Neuronal stem cell (in vitro differentiated cells): Measurements from ENCODE around the gene DHRS9.

Experiments
- DNase-seq: peaks from one replicate; pipeline ENCODE4 v3.0.0-alpha.2; 2013; ENCODE audit warnings: low spot score
- H2AFZ ChIP-seq: one replicate; pipeline ENCODE4 v1.6.1; 2013; ENCODE audit warnings: mild to moderate bottlenecking, low read length, inconsistent platforms
- H2AK5ac ChIP-seq: 2 replicates; pipeline ENCODE4 v1.6.1; 2013; ENCODE audit warnings: low read depth, mild to moderate bottlenecking, inconsistent platforms, low read length, moderate library complexity, mixed read lengths
- H2BK120ac ChIP-seq: 2 replicates; pipeline ENCODE4 v1.6.1; 2013; ENCODE audit warnings: low read depth, mild to moderate bottlenecking, inconsistent platforms, low read length, moderate library complexity, mixed read lengths
- H2BK12ac ChIP-seq: one replicate; pipeline ENCODE4 v1.6.1; 2013; ENCODE audit warnings: low read length, inconsistent platforms
- H2BK15ac ChIP-seq: 2 replicates; pipeline ENCODE4 v1.6.1; 2013; ENCODE audit warnings: mild to moderate bottlenecking, low read length, inconsistent platforms, mixed read lengths
- H2BK5ac ChIP-seq: one replicate; pipeline ENCODE4 v1.6.1; 2013; ENCODE audit warnings: inconsistent platforms, mild to moderate bottlenecking, low read length, moderate library complexity
- H3K14ac ChIP-seq: one replicate; pipeline ENCODE4 v1.6.1; 2013; ENCODE audit warnings: low read length, inconsistent platforms
- H3K18ac ChIP-seq: 2 replicates; pipeline ENCODE4 v1.6.1; 2013; ENCODE audit warnings: low read length, inconsistent platforms
- H3K23ac ChIP-seq: 2 replicates; pipeline ENCODE4 v1.6.1; 2013; ENCODE audit warnings: low read depth, mild to moderate bottlenecking, mixed read lengths, low read length, inconsistent platforms; ENCODE audit not compliant: poor library complexity
- H3K27ac ChIP-seq: replicated peaks from 3 replicates; pipeline ENCODE4 v1.5.1; 2013; ENCODE audit warnings: low read length, inconsistent platforms
- H3K27me3 ChIP-seq, 3 experiments: 2 replicates each; pipeline ENCODE4 v1.6.1; 2013; ENCODE audit warnings: low read length in 3 of 3, mild to moderate bottlenecking in 2 of 3, inconsistent platforms in 1 of 3, low read depth in 1 of 3, mixed read lengths in 1 of 3, moderate library complexity in 1 of 3; ENCODE audit not compliant: control insufficient read depth in 3 of 3, insufficient read depth in 3 of 3
- H3K36me3 ChIP-seq, 2 donors: replicated peaks in 1 of 2; 2 replicates each; pipeline ENCODE4 v1.6.1; 2013; ENCODE audit warnings: low read length in 2 of 2; ENCODE audit not compliant: control insufficient read depth in 2 of 2, insufficient read depth in 2 of 2
- H3K4ac ChIP-seq: 2 replicates; pipeline ENCODE4 v1.6.1; 2013; ENCODE audit warnings: inconsistent platforms, mild to moderate bottlenecking, low read length, moderate library complexity
- H3K4me1 ChIP-seq, 2 donors: 1 replicate in 1 of 2; 2 replicates in 1 of 2; pipeline ENCODE4 v1.6.1; 2013; ENCODE audit warnings: low read length in 2 of 2, low read depth in 1 of 2; ENCODE audit not compliant: control insufficient read depth in 2 of 2, insufficient read depth in 1 of 2
- H3K4me2 ChIP-seq: one replicate; pipeline ENCODE4 v1.6.1; 2013; ENCODE audit warnings: mild to moderate bottlenecking, low read length, inconsistent platforms; ENCODE audit not compliant: insufficient read depth, poor library complexity, severe bottlenecking
- H3K4me3 ChIP-seq, 2 donors: 2 replicates each; pipeline ENCODE4 v1.5.1; 2013; ENCODE audit warnings: low read length in 2 of 2, mild to moderate bottlenecking in 2 of 2, inconsistent platforms in 1 of 2, moderate library complexity in 1 of 2
- H3K79me1 ChIP-seq: one replicate; pipeline ENCODE4 v1.6.1; 2013; ENCODE audit warnings: low read depth, mild to moderate bottlenecking, inconsistent platforms, low read length, moderate library complexity
- H3K9ac ChIP-seq: one replicate; pipeline ENCODE4 v1.6.1; 2013; ENCODE audit warnings: mild to moderate bottlenecking, low read depth, low read length, inconsistent platforms; ENCODE audit not compliant: poor library complexity
- H3K9me3 ChIP-seq, 2 donors: replicated peaks in 1 of 2; 2 replicates each; pipeline versions ENCODE3 to v1.6.1; 2013; ENCODE audit warnings: low read length in 2 of 2, mild to moderate bottlenecking in 2 of 2, inconsistent platforms in 1 of 2, low read depth in 1 of 2, mixed read lengths in 1 of 2, moderate library complexity in 1 of 2; ENCODE audit not compliant: control insufficient read depth in 2 of 2, insufficient read depth in 1 of 2
- H4K8ac ChIP-seq: one replicate; pipeline ENCODE4 v1.6.1; 2013; ENCODE audit warnings: low read depth, mild to moderate bottlenecking, inconsistent platforms, low read length, moderate library complexity
- H4K91ac ChIP-seq: one replicate; pipeline ENCODE4 v1.6.1; 2013; ENCODE audit warnings: low read length, low read depth, mild to moderate bottlenecking, inconsistent platforms; ENCODE audit not compliant: poor library complexity
- WGBS, 2 donors: extraction: QIAGEN DNeasy Blood & Tissue Kit; methylation state at CpG; one replicate each; pipeline ENCODE4 v1.1.7; 2013; ENCODE audit warnings: missing lambda C conversion rate in 2 of 2, mixed read lengths in 1 of 2; ENCODE audit not compliant: insufficient read length in 2 of 2, insufficient replicate concordance in 1 of 2; ENCODE audit errors: extremely low coverage in 2 of 2; 5-methylcytosine and 5-hydroxymethylcytosine counted together

The DHRS9 gene

DNA sequence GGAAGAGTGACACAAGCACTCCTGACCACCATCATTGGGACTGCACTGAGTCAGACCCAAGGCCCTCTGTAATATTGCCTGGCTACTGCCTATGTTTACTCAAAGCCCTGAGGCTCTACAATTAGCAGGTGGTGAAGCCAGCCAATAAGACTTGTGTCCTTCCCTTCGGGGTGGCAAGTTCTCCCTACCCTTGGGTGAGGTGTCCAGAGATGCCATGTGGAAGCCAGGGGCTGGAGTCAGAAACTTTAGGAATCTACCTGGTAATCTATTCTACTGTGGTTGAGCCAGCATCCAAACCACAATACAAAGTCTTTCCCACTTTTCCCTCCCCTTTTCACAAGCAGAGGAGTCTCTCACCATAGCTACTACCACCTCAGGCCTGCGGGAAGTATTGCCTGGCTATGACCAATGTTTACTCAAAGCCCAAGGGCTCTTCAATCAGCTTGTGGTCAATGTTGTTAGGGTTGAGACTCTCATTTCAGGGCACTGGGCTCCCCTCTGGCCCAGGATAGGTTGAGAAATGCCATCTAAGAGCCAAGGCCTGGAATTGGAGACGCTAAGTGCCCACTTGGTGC, 17.6 kb downstream of the DHRS9 start:
- peaks cover 0 to 2% of the 10 kb centered on the region in 2 donors for H3K4me1 ChIP-seq
- peaks cover 0 to 25% (median 0%) of the 10 kb centered on the region in 3 experiments for H3K27me3 ChIP-seq
- H2BK15ac ChIP-seq: no peak overlapping the region
- no peak overlapping the region for H2AFZ ChIP-seq
- H3K9me3 ChIP-seq: peaks cover 0 to 3% of the 10 kb centered on the region in 2 donors
- no peak overlapping the region for H3K27ac ChIP-seq
- H3K23ac ChIP-seq: no peak overlapping the region
- H3K14ac ChIP-seq: no peak overlapping the region
- H4K91ac ChIP-seq: no peak overlapping the region
- no peaks in the 10 kb centered on the region for H3K36me3 ChIP-seq
- no CpG with 5 or more reads among the region's 3 CpGs for WGBS, 2 donors
- no peak overlapping the region for H2BK120ac ChIP-seq
- no peak overlapping the region for H3K18ac ChIP-seq
- no peak overlapping the region for H3K4ac ChIP-seq
- no peak overlapping the region for H3K4me3 ChIP-seq
- no peak overlapping the region for H2BK5ac ChIP-seq
- H3K79me1 ChIP-seq: no peaks in the 10 kb centered on the region
- H2AK5ac ChIP-seq: no peak overlapping the region
- no peak overlapping the region for H4K8ac ChIP-seq
- no peak overlapping the region for H3K4me2 ChIP-seq
- H3K9ac ChIP-seq: no peak overlapping the region
- H2BK12ac ChIP-seq: no peak overlapping the region
- no peak for DNase-seq

- Histone ChIP-seq H3K27ac (no peak overlapping the region), H3K79me1 (no peaks in the 10 kb centered on the region), H3K36me3 (no peaks in the 10 kb centered on the region), H3K23ac (no peak overlapping the region), H4K91ac (no peak overlapping the region), H3K9ac (no peak overlapping the region), H3K18ac (no peak overlapping the region), H2AK5ac (no peak overlapping the region), H3K9me3 (peaks cover 0 to 3% of the 10 kb centered on the region in 2 donors), H3K4me1 (peaks cover 0 to 2% of the 10 kb centered on the region in 2 donors), H3K14ac (no peak overlapping the region), H3K4ac (no peak overlapping the region), H2BK5ac (no peak overlapping the region), H2BK120ac (no peak overlapping the region), H3K4me3 (no peak overlapping the region), H2AFZ (no peak overlapping the region), H2BK15ac (no peak overlapping the region), H4K8ac (no peak overlapping the region), H2BK12ac (no peak overlapping the region), H3K4me2 (no peak overlapping the region), H3K27me3 (peaks cover 0 to 23% (median 0%) of the 10 kb centered on the region in 3 experiments)
- no peak for DNase-seq
- WGBS, 2 donors: no CpG with 5 or more reads among the region's 6 CpGs
Measured at GRCh38 chr2:169087757-169088379, 18.5 kb downstream of the DHRS9 start.

DNA sequence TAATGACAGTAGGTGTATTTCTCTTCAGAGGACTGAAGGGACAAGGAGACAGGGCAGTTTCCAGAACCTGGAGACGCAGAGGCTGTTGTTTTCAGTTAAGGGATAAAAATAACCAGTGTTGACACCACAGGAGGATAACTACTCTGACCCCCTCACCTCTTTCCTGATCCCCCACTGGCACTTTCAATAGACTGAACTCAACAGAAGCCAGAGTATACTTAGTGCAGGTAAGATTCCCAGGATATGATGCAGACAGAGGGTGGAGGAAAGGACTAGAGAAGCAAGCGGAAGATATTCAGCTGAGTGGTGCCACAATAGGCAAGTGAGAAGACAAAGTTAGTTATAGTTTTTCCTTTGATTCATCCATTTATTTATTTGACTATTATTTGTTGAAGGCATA, 19.8 kb downstream of the DHRS9 start:
- WGBS, 2 donors: no CpG with 5 or more reads among the region's 2 CpGs
- no peak overlapping the region for H3K23ac ChIP-seq
- no peaks in the 10 kb centered on the region for H3K79me1 ChIP-seq
- no peak overlapping the region for H2AK5ac ChIP-seq
- H2BK15ac ChIP-seq: no peak overlapping the region
- no peak overlapping the region for H3K9ac ChIP-seq
- H2AFZ ChIP-seq: no peak overlapping the region
- no peak overlapping the region for H3K4me2 ChIP-seq
- DNase-seq: no peak
- no peak overlapping the region for H4K8ac ChIP-seq
- no peak overlapping the region for H2BK12ac ChIP-seq
- H2BK5ac ChIP-seq: no peak overlapping the region
- no peaks in the 10 kb centered on the region for H3K36me3 ChIP-seq
- peaks cover 0 to 23% (median 0%) of the 10 kb centered on the region in 3 experiments for H3K27me3 ChIP-seq
- H3K9me3 ChIP-seq: peaks cover 0 to 3% of the 10 kb centered on the region in 2 donors
- H3K14ac ChIP-seq: no peak overlapping the region
- no peak overlapping the region for H2BK120ac ChIP-seq
- H3K4me3 ChIP-seq: no peak overlapping the region
- no peak overlapping the region for H4K91ac ChIP-seq
- H3K18ac ChIP-seq: no peak overlapping the region
- H3K4me1 ChIP-seq: peaks cover 0 to 2% of the 10 kb centered on the region in 2 donors
- no peak overlapping the region for H3K27ac ChIP-seq
- no peak overlapping the region for H3K4ac ChIP-seq

DNA sequence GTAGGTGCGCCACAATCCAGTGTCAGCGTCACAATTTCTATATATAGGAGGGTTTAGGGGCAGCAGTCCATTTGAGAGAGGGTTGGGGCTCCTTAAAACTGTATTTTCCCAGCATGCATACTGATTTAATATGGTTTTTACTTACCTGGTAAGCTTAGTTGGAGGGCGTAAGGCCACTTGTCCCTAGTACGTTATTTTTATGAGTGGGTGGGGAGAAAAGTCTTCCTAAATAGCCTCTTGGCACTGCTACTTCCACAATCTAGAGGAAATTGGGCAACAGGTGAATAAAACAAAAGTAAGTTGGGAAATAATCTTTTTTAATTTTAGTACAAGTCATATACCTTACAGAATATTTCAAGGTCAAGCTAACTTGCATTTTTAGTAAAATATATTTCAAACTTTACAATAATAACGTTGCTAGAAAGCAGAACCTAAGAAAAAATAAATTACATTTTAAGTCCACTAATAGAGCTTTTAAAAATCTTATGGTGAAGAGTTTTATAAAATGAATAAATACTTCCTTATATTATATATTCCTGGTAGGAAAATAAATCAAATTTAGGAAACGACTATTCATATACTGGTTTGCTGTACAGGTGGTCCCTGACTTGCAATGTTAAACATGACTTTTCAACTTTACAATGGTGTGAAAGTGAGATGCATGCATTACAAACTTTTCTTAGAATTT, 20.9 kb downstream of the DHRS9 start:
- peaks cover 0 to 23% (median 0%) of the 10 kb centered on the region in 3 experiments for H3K27me3 ChIP-seq
- H3K18ac ChIP-seq: no peak overlapping the region
- H3K4me2 ChIP-seq: no peak overlapping the region
- no peak overlapping the region for H3K23ac ChIP-seq
- peaks cover 0 to 3% of the 10 kb centered on the region in 2 donors for H3K9me3 ChIP-seq
- no peaks in the 10 kb centered on the region for H3K36me3 ChIP-seq
- no peak for DNase-seq
- H3K4me1 ChIP-seq: peaks cover 0 to 2% of the 10 kb centered on the region in 2 donors
- no peak overlapping the region for H3K4ac ChIP-seq
- no CpG with 5 or more reads among the region's 6 CpGs for WGBS, 2 donors
- no peak overlapping the region for H3K9ac ChIP-seq
- H2BK15ac ChIP-seq: no peak overlapping the region
- no peak overlapping the region for H2AFZ ChIP-seq
- no peak overlapping the region for H3K27ac ChIP-seq
- no peak overlapping the region for H2BK5ac ChIP-seq
- H4K8ac ChIP-seq: no peak overlapping the region
- H4K91ac ChIP-seq: no peak overlapping the region
- no peak overlapping the region for H3K4me3 ChIP-seq
- no peak overlapping the region for H2BK120ac ChIP-seq
- H3K79me1 ChIP-seq: no peaks in the 10 kb centered on the region
- H2AK5ac ChIP-seq: no peak overlapping the region
- no peak overlapping the region for H2BK12ac ChIP-seq
- no peak overlapping the region for H3K14ac ChIP-seq
